ENCODE data around the gene PRX. TPM values are rescaled to one million over a fixed set of nuclear protein-coding genes. Genes with fewer than 3 reads are reported as not detected.
"Not testable (repeated sequence)": the region's sequence is repeated elsewhere in the genome, so short reads cannot be mapped to it uniquely, and the experiment has no call there.

The PRX gene
- polyA plus RNA-seq, 1 donor (not counting 4 experiments of a cell fraction or from before 2014, with no cell fraction given) = 0.42 TPM

DNA sequence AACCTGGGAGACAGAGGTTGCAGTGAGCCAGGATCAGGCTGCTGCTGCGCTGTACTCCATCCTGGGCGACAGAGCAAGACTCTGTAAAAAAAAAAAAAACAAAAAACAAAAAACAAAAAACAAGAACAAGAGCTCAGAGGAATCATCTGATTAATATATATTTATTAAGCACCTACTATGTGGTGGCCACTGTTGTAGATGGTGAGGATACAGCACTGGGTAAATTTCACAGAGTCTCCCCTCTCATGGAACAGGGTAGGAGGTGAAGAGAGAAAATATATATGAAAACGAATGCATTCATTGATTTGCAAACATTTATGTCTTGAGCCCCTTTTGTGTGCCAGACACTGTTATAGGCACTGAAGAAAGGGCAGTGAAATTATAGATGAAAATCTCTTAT, 18.5 kb upstream of the PRX start:
- Histone ChIP-seq H3K4me1 (ENCODE audit: control insufficient read depth, extremely low read depth, insufficient read depth, low read length) (peaks cover 11% of the 10 kb centered on the region), H3K79me2 (ENCODE audit: control insufficient read depth, insufficient read depth, low read length) (no peaks in the 10 kb centered on the region), H3K4me3 (ENCODE audit: control insufficient read depth in 2 of 3, extremely low read depth in 1 of 3, insufficient read depth in 2 of 3, low read depth in 1 of 3, low read length in 3 of 3) (no peak overlapping the region), H2AFZ (ENCODE audit: control insufficient read depth, low read length) (no peak overlapping the region), H3K9me1 (ENCODE audit: control insufficient read depth, extremely low read depth, insufficient read depth, low read length) (no peaks in the 10 kb centered on the region), H3K36me3 (ENCODE audit: control insufficient read depth in 2 of 2, extremely low read depth in 1 of 2, insufficient read depth in 2 of 2, low read length in 2 of 2) (no peaks in the 10 kb centered on the region), H3K27me3 (ENCODE audit: control insufficient read depth, extremely low read depth, insufficient read depth, low read length) (no peaks in the 10 kb centered on the region), H3K9me3 (ENCODE audit: control insufficient read depth, low read depth, low read length) (no peaks in the 10 kb centered on the region), H4K20me1 (ENCODE audit: control insufficient read depth, extremely low read depth, insufficient read depth, low read length) (no peaks in the 10 kb centered on the region), H3K9ac (ENCODE audit: control insufficient read depth, extremely low read depth, insufficient read depth, low read length) (no peak overlapping the region), H3K4me2 (ENCODE audit: control insufficient read depth, extremely low read depth, insufficient read depth, low read depth, low read length) (no peak overlapping the region), H3K27ac (ENCODE audit: control insufficient read depth, insufficient read depth, low read length) (no peak overlapping the region)
- dilution Hi-C loops (cut with MboI; ENCODE audit: extremely low pct_ligation_motif_present, low sequenced_read_pairs) = no loop called here
- DNase-seq (ENCODE audit: low read depth, low spot score) = no peak
- TF ChIP-seq EZH2 (IDR thresholded peaks at IDR 0.05; ENCODE audit: low read length) = no peak
- TF ChIP-seq, protein P1, sequence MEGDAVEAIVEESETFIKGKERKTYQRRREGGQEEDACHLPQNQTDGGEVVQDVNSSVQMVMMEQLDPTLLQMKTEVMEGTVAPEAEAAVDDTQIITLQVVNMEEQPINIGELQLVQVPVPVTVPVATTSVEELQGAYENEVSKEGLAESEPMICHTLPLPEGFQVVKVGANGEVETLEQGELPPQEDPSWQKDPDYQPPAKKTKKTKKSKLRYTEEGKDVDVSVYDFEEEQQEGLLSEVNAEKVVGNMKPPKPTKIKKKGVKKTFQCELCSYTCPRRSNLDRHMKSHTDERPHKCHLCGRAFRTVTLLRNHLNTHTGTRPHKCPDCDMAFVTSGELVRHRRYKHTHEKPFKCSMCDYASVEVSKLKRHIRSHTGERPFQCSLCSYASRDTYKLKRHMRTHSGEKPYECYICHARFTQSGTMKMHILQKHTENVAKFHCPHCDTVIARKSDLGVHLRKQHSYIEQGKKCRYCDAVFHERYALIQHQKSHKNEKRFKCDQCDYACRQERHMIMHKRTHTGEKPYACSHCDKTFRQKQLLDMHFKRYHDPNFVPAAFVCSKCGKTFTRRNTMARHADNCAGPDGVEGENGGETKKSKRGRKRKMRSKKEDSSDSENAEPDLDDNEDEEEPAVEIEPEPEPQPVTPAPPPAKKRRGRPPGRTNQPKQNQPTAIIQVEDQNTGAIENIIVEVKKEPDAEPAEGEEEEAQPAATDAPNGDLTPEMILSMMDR (optimal IDR thresholded peaks at IDR 0.05 in 1 of 3, IDR thresholded peaks at IDR 0.05 in 1 of 3, conservative IDR thresholded peaks at IDR 0.05 in 1 of 3; ENCODE audit: extremely low read depth in 1 of 3, insufficient read depth in 2 of 3, low read length in 3 of 3) = no peak
- no peak for FAIRE-seq

DNA sequence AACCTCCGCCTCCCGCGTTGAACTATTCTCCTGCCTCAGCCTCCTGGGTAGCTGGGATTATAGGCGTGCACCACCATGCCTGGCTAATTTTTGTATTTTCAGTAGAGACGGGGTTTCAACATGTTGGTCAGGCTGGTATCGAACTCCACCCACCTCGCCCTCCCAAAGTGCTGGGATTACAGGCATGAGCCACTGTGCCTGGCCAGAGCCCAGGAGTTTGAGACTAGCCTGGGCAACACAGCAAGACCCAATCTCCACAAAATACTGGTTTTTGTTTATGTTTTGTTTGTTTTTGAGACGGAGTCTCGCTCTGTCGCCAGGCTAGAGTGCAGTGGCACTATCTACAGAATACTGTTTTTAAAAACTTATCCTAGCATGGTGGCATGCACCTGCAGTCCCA, 17.1 kb upstream of the PRX start:
- H3K9ac ChIP-seq (ENCODE audit: control insufficient read depth, extremely low read depth, insufficient read depth, low read length); H3K36me3 ChIP-seq (ENCODE audit: control insufficient read depth in 2 of 2, extremely low read depth in 1 of 2, insufficient read depth in 2 of 2, low read length in 2 of 2); dilution Hi-C loops (cut with MboI; ENCODE audit: extremely low pct_ligation_motif_present, low sequenced_read_pairs); H3K4me3 ChIP-seq (ENCODE audit: control insufficient read depth in 2 of 3, extremely low read depth in 1 of 3, insufficient read depth in 2 of 3, low read depth in 1 of 3, low read length in 3 of 3); H3K27me3 ChIP-seq (ENCODE audit: control insufficient read depth, extremely low read depth, insufficient read depth, low read length); H3K79me2 ChIP-seq (ENCODE audit: control insufficient read depth, insufficient read depth, low read length); H3K27ac ChIP-seq (ENCODE audit: control insufficient read depth, insufficient read depth, low read length); H2AFZ ChIP-seq (ENCODE audit: control insufficient read depth, low read length); H3K4me2 ChIP-seq (ENCODE audit: control insufficient read depth, extremely low read depth, insufficient read depth, low read depth, low read length); H3K9me3 ChIP-seq (ENCODE audit: control insufficient read depth, low read depth, low read length); FAIRE-seq; H3K9me1 ChIP-seq (ENCODE audit: control insufficient read depth, extremely low read depth, insufficient read depth, low read length); DNase-seq (ENCODE audit: low read depth, low spot score); H4K20me1 ChIP-seq (ENCODE audit: control insufficient read depth, extremely low read depth, insufficient read depth, low read length): not testable (repeated sequence)
- peaks cover 11% of the 10 kb centered on the region for H3K4me1 ChIP-seq (ENCODE audit: control insufficient read depth, extremely low read depth, insufficient read depth, low read length)

DNA sequence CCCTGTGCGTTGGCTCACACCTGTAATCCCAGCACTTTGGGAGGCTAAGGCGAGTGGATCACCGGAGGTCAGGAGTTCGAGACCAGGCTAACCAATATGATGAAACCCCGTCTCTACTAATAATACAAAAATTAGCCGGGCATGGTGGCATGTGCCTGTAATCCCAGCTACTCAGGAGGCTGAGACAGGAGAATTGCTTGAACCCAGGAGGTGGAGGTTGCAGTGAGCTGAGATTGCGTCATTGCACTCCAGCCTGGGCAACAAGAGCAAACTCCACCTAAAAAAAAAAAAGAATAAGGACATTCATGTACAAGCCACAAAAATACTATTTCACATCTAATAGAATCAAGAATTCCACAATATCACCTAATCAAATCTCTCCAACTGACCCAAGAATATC, 15.0 kb upstream of the PRX start:
- H3K9me3 ChIP-seq (ENCODE audit: control insufficient read depth, low read depth, low read length); H2AFZ ChIP-seq (ENCODE audit: control insufficient read depth, low read length); dilution Hi-C loops (cut with MboI; ENCODE audit: extremely low pct_ligation_motif_present, low sequenced_read_pairs); H3K27me3 ChIP-seq (ENCODE audit: control insufficient read depth, extremely low read depth, insufficient read depth, low read length); H3K36me3 ChIP-seq (ENCODE audit: control insufficient read depth in 2 of 2, extremely low read depth in 1 of 2, insufficient read depth in 2 of 2, low read length in 2 of 2); DNase-seq (ENCODE audit: low read depth, low spot score); FAIRE-seq; H4K20me1 ChIP-seq (ENCODE audit: control insufficient read depth, extremely low read depth, insufficient read depth, low read length); H3K4me1 ChIP-seq (ENCODE audit: control insufficient read depth, extremely low read depth, insufficient read depth, low read length); H3K4me3 ChIP-seq (ENCODE audit: control insufficient read depth in 2 of 3, extremely low read depth in 1 of 3, insufficient read depth in 2 of 3, low read depth in 1 of 3, low read length in 3 of 3); H3K9me1 ChIP-seq (ENCODE audit: control insufficient read depth, extremely low read depth, insufficient read depth, low read length); H3K27ac ChIP-seq (ENCODE audit: control insufficient read depth, insufficient read depth, low read length); H3K9ac ChIP-seq (ENCODE audit: control insufficient read depth, extremely low read depth, insufficient read depth, low read length); H3K4me2 ChIP-seq (ENCODE audit: control insufficient read depth, extremely low read depth, insufficient read depth, low read depth, low read length): not testable (repeated sequence)
- peaks cover 17% of the 10 kb centered on the region for H3K79me2 ChIP-seq (ENCODE audit: control insufficient read depth, insufficient read depth, low read length)

Measured in keratinocyte (primary cell).